ENCODE results near the gene TAF13.
"Not testable (repeated sequence)": the region's sequence is repeated elsewhere in the genome, so short reads cannot be mapped to it uniquely, and the experiment has no call there.

TAF13 gene

GRCh38 chr1:109020693-109021257 lies 55.0 kb downstream of the TAF13 start:
- TF ChIP-seq ELF4 (IDR thresholded peaks at IDR 0.05) (no peak), ZNF384 (IDR thresholded peaks at IDR 0.05) (no peak), SUZ12 (IDR thresholded peaks at IDR 0.05) (no peak), NFRKB (IDR thresholded peaks at IDR 0.05) (no peak), FOXM1 (IDR thresholded peaks at IDR 0.05; ENCODE audit: borderline replicate concordance) (no peak), ARNT (IDR thresholded peaks at IDR 0.05) (no peak), BHLHE40 (IDR thresholded peaks at IDR 0.05; ENCODE audit: borderline replicate concordance) (no peak), CTBP1 (IDR thresholded peaks at IDR 0.05; ENCODE audit: borderline replicate concordance) (no peak), L3MBTL2 (conservative IDR thresholded peaks at IDR 0.05) (no peak), HDGF (IDR thresholded peaks at IDR 0.05; ENCODE audit: borderline replicate concordance) (no peak), FOXA1 (IDR thresholded peaks at IDR 0.05) (no peak), PKNOX1 (IDR thresholded peaks at IDR 0.05) (no peak), LEF1 (IDR thresholded peaks at IDR 0.05; ENCODE audit: borderline replicate concordance) (no peak), FOXK2 (IDR thresholded peaks at IDR 0.05) (no peak), TARDBP (IDR thresholded peaks at IDR 0.05) (no peak), SP1 (IDR thresholded peaks at IDR 0.05) (no peak)
- ChIA-PET POLR2A (interaction anchor here (1.6 kb wide), 1 partner anchor 79 kb away, joined by 5 read pairs; no protein-coding TSS in a partner anchor), CTCF (interaction anchor here (0.6 kb wide), 1 partner anchor 24 kb away, joined by 3 read pairs; no protein-coding TSS in a partner anchor)

GRCh38 chr1:109017719-109018118 lies 58.1 kb downstream of the TAF13 start:
- not testable (repeated sequence) for DNase-seq (ENCODE audit: extremely low spot score)

More at GRCh38 chr1:109020693-109021257, 55.0 kb downstream of the TAF13 start:
- no peak for DNase-seq (ENCODE audit: extremely low spot score)

GRCh38 chr1:109017134-109017533 lies 58.7 kb downstream of the TAF13 start:
- CTCF ChIA-PET: no interaction called here
- TF ChIP-seq PKNOX1 (IDR thresholded peaks at IDR 0.05) (no peak), ZNF384 (IDR thresholded peaks at IDR 0.05) (no peak), FOXA1 (IDR thresholded peaks at IDR 0.05) (no peak), ARNT (IDR thresholded peaks at IDR 0.05) (no peak), BHLHE40 (IDR thresholded peaks at IDR 0.05; ENCODE audit: borderline replicate concordance) (no peak)
- no peak for DNase-seq (ENCODE audit: extremely low spot score)
- POLR2A ChIA-PET: no interaction called here

More at GRCh38 chr1:109017719-109018118, 58.1 kb downstream of the TAF13 start:
- CTCF ChIA-PET, POLR2A ChIA-PET: not testable (repeated sequence)

Data from HEK293T (cell line).